Measurements from ENCODE around the gene LTB4R. TPM values are rescaled to one million over a fixed set of nuclear protein-coding genes. Genes with fewer than 3 reads are reported as not detected.

LTB4R gene
- total RNA-seq, 1 experiment from 2014 or later = 10.3 TPM

DNA sequence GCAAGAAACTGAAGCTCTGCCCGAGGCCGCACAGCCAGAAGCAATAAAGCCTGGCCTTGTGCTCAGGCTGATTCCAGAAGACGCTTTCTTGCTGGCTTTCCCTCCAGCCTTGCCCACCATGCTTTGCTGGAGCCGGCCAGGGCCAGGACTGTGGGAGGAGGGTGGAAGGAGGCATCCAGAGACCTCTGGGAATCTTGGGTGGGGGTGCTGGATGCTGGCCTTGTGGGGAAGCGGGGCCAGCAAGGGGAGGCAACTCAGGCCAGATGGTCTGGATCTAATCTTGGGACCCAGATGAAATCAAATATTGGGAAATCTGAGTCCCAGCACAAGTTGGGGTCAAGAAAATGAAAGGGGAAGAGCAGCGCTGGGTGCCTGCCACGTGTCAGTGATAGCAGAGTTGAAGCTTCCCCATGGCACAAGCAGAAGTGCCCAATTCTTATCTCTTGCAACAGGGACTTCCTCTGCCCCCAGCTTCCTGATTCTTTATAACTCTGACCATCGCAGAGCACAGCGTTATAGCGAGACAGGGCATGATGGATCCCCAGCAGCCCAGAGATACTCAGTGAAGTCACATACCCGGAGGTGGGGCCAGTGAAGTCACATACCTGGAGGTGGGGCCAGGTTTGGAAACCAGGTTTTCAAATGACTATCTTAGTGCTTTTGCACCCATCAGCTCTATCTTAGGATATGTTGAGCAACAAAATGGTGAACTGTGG, 33.5 kb upstream of the LTB4R start:
- Histone ChIP-seq H2AFZ (no peak overlapping the region), H4K20me1 (ENCODE audit: insufficient read depth) (no peaks in the 10 kb centered on the region), H3K79me2 (ENCODE audit: low read depth) (no peaks in the 10 kb centered on the region), H3K27me3 (ENCODE audit: insufficient read depth, low read depth) (no peaks in the 10 kb centered on the region), H3K36me3 (ENCODE audit: low read depth) (no peaks in the 10 kb centered on the region), H3K9me2 (ENCODE audit: insufficient read depth) (no peaks in the 10 kb centered on the region), H3K27ac (no peak overlapping the region), H3F3A (ENCODE audit: insufficient read depth, low read depth) (peaks cover 21% of the 10 kb centered on the region), H3K9me3 (ENCODE audit: insufficient read depth, low read depth) (no peaks in the 10 kb centered on the region), H3K4me2 (no peak overlapping the region), H3K4me1 (replicated peaks; ENCODE audit: insufficient read depth) (peaks cover 20% of the 10 kb centered on the region), H3K4me3 (no peak overlapping the region)
- DNase-seq = no peak
- BruUV-seq (replicated peaks) = no TSS peak
- no peak for TF ChIP-seq EZH2 (IDR thresholded peaks at IDR 0.05; ENCODE audit: low read depth)
- TF ChIP-seq, protein P1, sequence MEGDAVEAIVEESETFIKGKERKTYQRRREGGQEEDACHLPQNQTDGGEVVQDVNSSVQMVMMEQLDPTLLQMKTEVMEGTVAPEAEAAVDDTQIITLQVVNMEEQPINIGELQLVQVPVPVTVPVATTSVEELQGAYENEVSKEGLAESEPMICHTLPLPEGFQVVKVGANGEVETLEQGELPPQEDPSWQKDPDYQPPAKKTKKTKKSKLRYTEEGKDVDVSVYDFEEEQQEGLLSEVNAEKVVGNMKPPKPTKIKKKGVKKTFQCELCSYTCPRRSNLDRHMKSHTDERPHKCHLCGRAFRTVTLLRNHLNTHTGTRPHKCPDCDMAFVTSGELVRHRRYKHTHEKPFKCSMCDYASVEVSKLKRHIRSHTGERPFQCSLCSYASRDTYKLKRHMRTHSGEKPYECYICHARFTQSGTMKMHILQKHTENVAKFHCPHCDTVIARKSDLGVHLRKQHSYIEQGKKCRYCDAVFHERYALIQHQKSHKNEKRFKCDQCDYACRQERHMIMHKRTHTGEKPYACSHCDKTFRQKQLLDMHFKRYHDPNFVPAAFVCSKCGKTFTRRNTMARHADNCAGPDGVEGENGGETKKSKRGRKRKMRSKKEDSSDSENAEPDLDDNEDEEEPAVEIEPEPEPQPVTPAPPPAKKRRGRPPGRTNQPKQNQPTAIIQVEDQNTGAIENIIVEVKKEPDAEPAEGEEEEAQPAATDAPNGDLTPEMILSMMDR (conservative IDR thresholded peaks at IDR 0.05) = no peak
- POLR2A ChIA-PET (ENCODE audit: unreplicated experiment) = no interaction called here
- CTCF ChIA-PET = no interaction called here
- intact Hi-C loops (cut with micrococcal nuclease; ENCODE audit: unreplicated experiment) = no loop called here

DNA sequence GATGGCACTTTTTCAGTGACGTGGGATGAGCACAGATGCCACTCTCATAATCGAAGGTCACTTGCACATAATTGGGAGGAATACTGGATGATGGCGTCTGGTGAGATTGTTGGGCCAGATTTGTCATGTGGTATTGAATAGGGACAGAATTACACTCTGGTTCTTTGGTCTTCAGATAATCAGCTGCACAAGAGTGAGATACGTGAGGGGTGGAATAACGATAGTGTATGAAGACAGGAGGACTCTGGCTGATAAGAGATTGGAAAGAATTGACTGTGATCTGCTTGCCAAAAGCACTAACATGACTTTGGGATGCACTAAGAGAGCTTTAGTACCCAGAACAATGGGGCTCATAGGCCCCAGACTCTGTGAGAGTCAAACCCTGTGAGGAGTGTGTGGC, 32.9 kb upstream of the LTB4R start:
- no TSS peak for BruUV-seq (replicated peaks)
- DNase-seq = no peak
- Histone ChIP-seq H3K27me3 (ENCODE audit: insufficient read depth, low read depth) (no peaks in the 10 kb centered on the region), H3K4me1 (replicated peaks; ENCODE audit: insufficient read depth) (peaks cover 19% of the 10 kb centered on the region), H3K4me3 (no peak overlapping the region), H2AFZ (no peak overlapping the region), H3K36me3 (ENCODE audit: low read depth) (no peaks in the 10 kb centered on the region), H3K9me2 (ENCODE audit: insufficient read depth) (no peaks in the 10 kb centered on the region), H3K27ac (no peak overlapping the region), H3K4me2 (no peak overlapping the region), H4K20me1 (ENCODE audit: insufficient read depth) (no peaks in the 10 kb centered on the region), H3K79me2 (ENCODE audit: low read depth) (no peaks in the 10 kb centered on the region), H3F3A (ENCODE audit: insufficient read depth, low read depth) (peaks cover 21% of the 10 kb centered on the region), H3K9me3 (ENCODE audit: insufficient read depth, low read depth) (no peaks in the 10 kb centered on the region)
- ChIA-PET CTCF (no interaction called here), POLR2A (ENCODE audit: unreplicated experiment) (no interaction called here)
- intact Hi-C loops (cut with micrococcal nuclease; ENCODE audit: unreplicated experiment) = no loop called here
- no peak for TF ChIP-seq EZH2 (IDR thresholded peaks at IDR 0.05; ENCODE audit: low read depth)
- TF ChIP-seq, protein P1 (conservative IDR thresholded peaks at IDR 0.05) = no peak

DNA sequence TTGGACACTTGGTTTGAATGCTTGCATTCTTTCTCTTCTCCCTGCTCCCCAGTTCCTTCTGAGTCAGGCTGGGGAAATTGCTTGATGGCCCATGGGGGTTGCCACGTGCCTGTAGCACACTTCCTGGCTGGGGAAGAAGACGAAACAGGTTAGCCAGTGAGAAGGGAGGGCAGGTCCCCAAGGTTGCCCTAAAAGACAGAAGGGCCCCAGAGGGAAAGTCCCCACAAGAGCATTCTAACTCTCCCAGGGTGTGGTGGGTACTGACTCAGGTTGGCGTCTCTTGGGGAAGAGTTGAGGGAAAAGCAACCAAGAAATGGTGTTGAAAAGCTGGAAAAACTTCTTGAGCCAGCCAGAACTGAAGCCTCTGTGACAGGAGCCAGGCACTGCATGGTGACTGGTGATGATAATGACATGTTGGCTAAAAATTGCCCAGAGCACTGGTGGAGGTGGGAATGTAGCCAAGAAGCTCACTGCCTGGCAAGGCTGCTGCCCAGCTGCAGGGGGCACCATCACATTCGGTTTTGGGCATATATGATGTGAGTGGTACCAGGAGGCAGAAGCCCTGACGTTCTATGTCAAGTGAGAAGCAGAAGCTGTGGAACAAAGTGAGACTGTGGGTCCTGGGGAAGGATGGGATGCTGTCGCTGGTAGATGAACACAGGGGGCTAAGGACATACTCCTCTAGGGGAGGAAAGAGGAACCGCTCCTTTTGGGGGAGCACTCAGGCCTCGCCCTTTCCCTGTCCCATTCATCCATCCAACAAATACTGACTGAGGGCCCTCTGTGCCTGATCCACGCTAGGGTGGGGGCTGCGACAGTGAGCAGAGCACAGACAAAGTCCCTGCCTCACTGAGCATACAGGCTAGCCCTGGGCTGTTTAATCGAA, 31.8 kb upstream of the LTB4R start:
- Histone ChIP-seq H3K4me1 (replicated peaks; ENCODE audit: insufficient read depth) (peaks cover 8% of the 10 kb centered on the region), H3K4me2 (no peak overlapping the region; the same call in 1 of the 2 replicates), H3K27me3 (ENCODE audit: insufficient read depth, low read depth) (no peaks in the 10 kb centered on the region), H3K9me3 (ENCODE audit: insufficient read depth, low read depth) (no peaks in the 10 kb centered on the region), H3K27ac (0 out of 2 replicates have a peak overlapping the region, but pooled peaks have one; percentile 26), H2AFZ (no peak overlapping the region), H3K36me3 (ENCODE audit: low read depth) (no peaks in the 10 kb centered on the region), H4K20me1 (ENCODE audit: insufficient read depth) (no peaks in the 10 kb centered on the region), H3K9me2 (ENCODE audit: insufficient read depth) (no peaks in the 10 kb centered on the region), H3K4me3 (no peak overlapping the region), H3K79me2 (ENCODE audit: low read depth) (no peaks in the 10 kb centered on the region), H3F3A (ENCODE audit: insufficient read depth, low read depth) (peaks cover 10% of the 10 kb centered on the region)
- ChIA-PET CTCF (no interaction called here), POLR2A (ENCODE audit: unreplicated experiment) (no interaction called here)
- no TSS peak for BruUV-seq (replicated peaks)
- TF ChIP-seq, protein P1 (conservative IDR thresholded peaks at IDR 0.05) = peak; percentile 45
- TF ChIP-seq EZH2 (IDR thresholded peaks at IDR 0.05; ENCODE audit: low read depth) = no peak
- intact Hi-C loops (cut with micrococcal nuclease; ENCODE audit: unreplicated experiment) = no loop called here
- peak in 1 of 2 experiments; percentile 51 for DNase-seq

Data from PC-9 (cell line).